Keratinocyte (primary cell): ENCODE measurements around the gene KREMEN1. TPM values are rescaled to one million over a fixed set of nuclear protein-coding genes. Genes with fewer than 3 reads are reported as not detected.

Experiments
- DNase-seq: peaks from one replicate; pipeline ENCODE4 v3.0.0-alpha.2; 2011; ENCODE audit warnings: low read depth, missing footprints, low spot score
- FAIRE-seq: peaks from 2 replicates; lab custom pipeline; 2011; peaks lifted over from hg19 to GRCh38; lab: Jason Lieb, UNC
- H2AFZ ChIP-seq: 2 replicates; pipeline ENCODE4 v1.6.0; 2012; ENCODE audit warnings: low read length, control low read depth, inconsistent platforms; ENCODE audit not compliant: control insufficient read depth
- H3K27ac ChIP-seq: 2 replicates; pipeline ENCODE4 v1.5.1; 2011; ENCODE audit warnings: low read length; ENCODE audit not compliant: control insufficient read depth, insufficient read depth
- H3K27me3 ChIP-seq: 3 replicates; pipeline ENCODE4 v1.6.0; 2011; ENCODE audit warnings: low read length; ENCODE audit not compliant: control insufficient read depth, insufficient read depth; ENCODE audit errors: extremely low read depth
- H3K36me3 ChIP-seq, 2 experiments: 2 replicates in 1 of 2; 3 replicates in 1 of 2; pipeline ENCODE4 v1.5.1; 2011; ENCODE audit warnings: low read length in 2 of 2, mild to moderate bottlenecking in 1 of 2; ENCODE audit not compliant: control insufficient read depth in 2 of 2, insufficient read depth in 2 of 2; ENCODE audit errors: extremely low read depth in 1 of 2
- H3K4me1 ChIP-seq: 3 replicates; pipeline ENCODE4 v1.5.1; 2011; ENCODE audit warnings: low read length; ENCODE audit not compliant: control insufficient read depth, insufficient read depth; ENCODE audit errors: extremely low read depth
- H3K4me2 ChIP-seq: 3 replicates; pipeline ENCODE4 v1.6.0; 2011; ENCODE audit warnings: low read depth, low read length; ENCODE audit not compliant: control insufficient read depth, insufficient read depth; ENCODE audit errors: extremely low read depth
- H3K4me3 ChIP-seq, 3 experiments: fragments of 200-600 bp in 1 of 3; sonication (generic) in 1 of 3; 2 replicates in 2 of 3; 3 replicates in 1 of 3; pipeline ENCODE4 v1.5.1; 2011 to 2016; ENCODE audit warnings: low read length in 3 of 3, mild to moderate bottlenecking in 3 of 3, control low read depth in 2 of 3, inconsistent platforms in 1 of 3, low read depth in 1 of 3, mixed read lengths in 1 of 3, mixed run types in 1 of 3, moderate library complexity in 1 of 3; ENCODE audit not compliant: control insufficient read depth in 2 of 3, insufficient read depth in 2 of 3; ENCODE audit errors: extremely low read depth in 1 of 3
- H3K79me2 ChIP-seq: 2 replicates; pipeline ENCODE4 v1.6.0; 2012; ENCODE audit warnings: low read length; ENCODE audit not compliant: control insufficient read depth, insufficient read depth
- H3K9ac ChIP-seq: 3 replicates; pipeline ENCODE4 v1.6.0; 2011; ENCODE audit warnings: low read length; ENCODE audit not compliant: control insufficient read depth, insufficient read depth; ENCODE audit errors: extremely low read depth
- H3K9me1 ChIP-seq: 3 replicates; pipeline ENCODE4 v1.6.0; 2011; ENCODE audit warnings: low read length; ENCODE audit not compliant: control insufficient read depth, insufficient read depth; ENCODE audit errors: extremely low read depth
- H3K9me3 ChIP-seq: 2 replicates; pipeline ENCODE4 v1.5.1; 2012; ENCODE audit warnings: low read depth, low read length; ENCODE audit not compliant: control insufficient read depth
- H4K20me1 ChIP-seq: 3 replicates; pipeline ENCODE4 v1.6.0; 2011; ENCODE audit warnings: low read length; ENCODE audit not compliant: control insufficient read depth, insufficient read depth; ENCODE audit errors: extremely low read depth
- CTCF ChIP-seq, 3 experiments: IDR thresholded peaks in 1 of 3; conservative IDR thresholded peaks in 1 of 3; optimal IDR thresholded peaks in 1 of 3; 2 replicates in 2 of 3; 3 replicates in 1 of 3; pipeline versions ENCODE3 to v1.5.1; 2011; ENCODE audit warnings: low read length in 3 of 3, mild to moderate bottlenecking in 3 of 3, moderate library complexity in 2 of 3, control low read depth in 1 of 3, inconsistent platforms in 1 of 3; ENCODE audit not compliant: insufficient read depth in 2 of 3; ENCODE audit errors: extremely low read depth in 1 of 3
- EZH2 ChIP-seq: IDR thresholded peaks from one replicate; pipeline ENCODE4 v1.6.1; 2012; ENCODE audit warnings: inconsistent platforms, mild to moderate bottlenecking, low read length, moderate library complexity
- dilution Hi-C: fragments of 300-500 bp; cut with MboI; formaldehyde crosslinking; loops from one replicate; pipeline ENCODE4 v1.7.0; 2020; ENCODE audit warnings: low sequenced_read_pairs; ENCODE audit not compliant: extremely low pct_ligation_motif_present
- polyA plus RNA-seq, 5 experiments: library from polyadenylated mRNA; depleted of rRNA in 3 of 5; stranded (reverse) in 3 of 5; stranded (forward) in 1 of 5; unstranded in 1 of 5; fragments of >200 nt; gene quantifications; 1 replicate in 1 of 5; 2 replicates in 3 of 5; 3 replicates in 1 of 5; pipeline versions ENCODE4 v1.2.1 to v1.2.3, GENCODE V29; 2011 to 2012; ENCODE audit warnings: missing spikeins in 2 of 5, low read depth in 1 of 5, low replicate concordance in 1 of 5

The KREMEN1 gene
- polyA plus RNA-seq, 1 donor (not counting 4 experiments of a cell fraction or from before 2014, with no cell fraction given), result 6.8 TPM

GRCh38 chr22:29040385-29041275, 32.2 kb upstream of the KREMEN1 start:
- H4K20me1 ChIP-seq, result no peaks in the 10 kb centered on the region
- TF ChIP-seq EZH2 (no peak), CTCF (optimal IDR thresholded peaks at IDR 0.05 in 1 of 3, IDR thresholded peaks at IDR 0.05 in 1 of 3, conservative IDR thresholded peaks at IDR 0.05 in 1 of 3; ENCODE audit: extremely low read depth in 1 of 3, insufficient read depth in 2 of 3, low read length in 3 of 3) (peak; percentile 90 to 95 (median 91))
- H3K4me3 ChIP-seq, result no peak overlapping the region
- H2AFZ ChIP-seq, result no peak overlapping the region
- no peaks in the 10 kb centered on the region for H3K79me2 ChIP-seq
- H3K4me2 ChIP-seq, result peak overlapping the region; percentile 6
- H3K9me3 ChIP-seq, result no peaks in the 10 kb centered on the region
- H3K36me3 ChIP-seq, result no peaks in the 10 kb centered on the region
- DNase-seq (no peak), FAIRE-seq (peak; percentile 94)
- dilution Hi-C loops, result no loop called here
- peaks cover 23% of the 10 kb centered on the region for H3K4me1 ChIP-seq
- no peak overlapping the region for H3K27ac ChIP-seq
- H3K27me3 ChIP-seq, result no peaks in the 10 kb centered on the region
- no peak overlapping the region for H3K9ac ChIP-seq
- no peaks in the 10 kb centered on the region for H3K9me1 ChIP-seq

- H3K27ac ChIP-seq, result no peak overlapping the region
- H3K36me3 ChIP-seq, result peaks cover 0 to 5% of the 10 kb centered on the region in 2 experiments
- no peaks in the 10 kb centered on the region for H3K9me1 ChIP-seq
- no peaks in the 10 kb centered on the region for H3K27me3 ChIP-seq
- no peaks in the 10 kb centered on the region for H3K79me2 ChIP-seq
- FAIRE-seq (no peak), DNase-seq (no peak)
- TF ChIP-seq EZH2, result no peak
- no peak for TF ChIP-seq CTCF (optimal IDR thresholded peaks at IDR 0.05 in 1 of 3, IDR thresholded peaks at IDR 0.05 in 1 of 3, conservative IDR thresholded peaks at IDR 0.05 in 1 of 3; ENCODE audit: extremely low read depth in 1 of 3, insufficient read depth in 2 of 3, low read length in 3 of 3)
- dilution Hi-C loops, result no loop called here
- H4K20me1 ChIP-seq, result no peaks in the 10 kb centered on the region
- H2AFZ ChIP-seq, result no peak overlapping the region
- no peaks in the 10 kb centered on the region for H3K9me3 ChIP-seq
- no peak overlapping the region for H3K4me3 ChIP-seq
- no peak overlapping the region for H3K9ac ChIP-seq
- H3K4me2 ChIP-seq, result no peak overlapping the region
- peaks cover 23% of the 10 kb centered on the region for H3K4me1 ChIP-seq
These were observed 31.4 kb upstream of the KREMEN1 start for GRCh38 chr22:29041408-29041807.
